ENCODE results near the gene MPP2.

The MPP2 gene

GRCh38 chr17:43868226-43868994 is 38.9 kb downstream of the MPP2 start:
- peaks cover 4% of the 10 kb centered on the region for H3K4me1 ChIP-seq (ENCODE audit: insufficient read depth, low read length, poor library complexity, severe bottlenecking)
- H3K9ac ChIP-seq (ENCODE audit: low read depth, low read length, poor library complexity, severe bottlenecking), result no peak overlapping the region
- no peaks in the 10 kb centered on the region for H3F3A ChIP-seq (ENCODE audit: low read depth)
- no peaks in the 10 kb centered on the region for H3K79me2 ChIP-seq (ENCODE audit: insufficient read depth, low read length)
- no peaks in the 10 kb centered on the region for H3K27me3 ChIP-seq (ENCODE audit: insufficient read depth, low read length, poor library complexity, severe bottlenecking)
- no peaks in the 10 kb centered on the region for H3K9me2 ChIP-seq (replicated peaks; ENCODE audit: low read depth, low read length)
- TF ChIP-seq EZH2phosphoT487 (IDR thresholded peaks at IDR 0.05; ENCODE audit: borderline replicate concordance) (no peak), CTCF (conservative IDR thresholded peaks at IDR 0.05; ENCODE audit: low read length) (no peak)
- no peaks in the 10 kb centered on the region for H4K20me1 ChIP-seq (ENCODE audit: insufficient read depth, low read length, poor library complexity, severe bottlenecking)
- H3K9me3 ChIP-seq (ENCODE audit: insufficient read depth, low read depth, low read length), result no peaks in the 10 kb centered on the region
- H2AFZ ChIP-seq (ENCODE audit: low read length), result no peak overlapping the region
- no peak overlapping the region for H3K4me3 ChIP-seq (ENCODE audit: low read length, poor library complexity, severe bottlenecking)
- H3K4me2 ChIP-seq (ENCODE audit: low read depth, low read length, poor library complexity, severe bottlenecking), result no peak overlapping the region
- H3K36me3 ChIP-seq (ENCODE audit: insufficient read depth, low read length), result no peaks in the 10 kb centered on the region

- Histone ChIP-seq H3K4me1 (ENCODE audit: insufficient read depth, low read length, poor library complexity, severe bottlenecking) (peaks cover 4% of the 10 kb centered on the region), H3K9ac (ENCODE audit: low read depth, low read length, poor library complexity, severe bottlenecking) (no peak overlapping the region), H3K4me2 (ENCODE audit: low read depth, low read length, poor library complexity, severe bottlenecking) (no peak overlapping the region), H3K9me3 (ENCODE audit: insufficient read depth, low read depth, low read length) (no peaks in the 10 kb centered on the region), H3K27me3 (ENCODE audit: insufficient read depth, low read length, poor library complexity, severe bottlenecking) (no peaks in the 10 kb centered on the region), H3K4me3 (ENCODE audit: low read length, poor library complexity, severe bottlenecking) (no peak overlapping the region), H3K79me2 (ENCODE audit: insufficient read depth, low read length) (no peaks in the 10 kb centered on the region), H4K20me1 (ENCODE audit: insufficient read depth, low read length, poor library complexity, severe bottlenecking) (no peaks in the 10 kb centered on the region), H2AFZ (ENCODE audit: low read length) (no peak overlapping the region), H3K9me2 (replicated peaks; ENCODE audit: low read depth, low read length) (no peaks in the 10 kb centered on the region), H3K36me3 (ENCODE audit: insufficient read depth, low read length) (no peaks in the 10 kb centered on the region), H3F3A (ENCODE audit: low read depth) (no peaks in the 10 kb centered on the region)
- TF ChIP-seq EZH2phosphoT487 (IDR thresholded peaks at IDR 0.05; ENCODE audit: borderline replicate concordance), result no peak
Measured at GRCh38 chr17:43864161-43864984, 43.0 kb downstream of the MPP2 start.

GRCh38 chr17:43861960-43862359 is 45.4 kb downstream of the MPP2 start:
- no peaks in the 10 kb centered on the region for H3K9me3 ChIP-seq (ENCODE audit: insufficient read depth, low read depth, low read length)
- H3F3A ChIP-seq (ENCODE audit: low read depth), result no peaks in the 10 kb centered on the region
- H3K9me2 ChIP-seq (replicated peaks; ENCODE audit: low read depth, low read length), result no peaks in the 10 kb centered on the region
- no peak overlapping the region for H2AFZ ChIP-seq (ENCODE audit: low read length)
- H3K27me3 ChIP-seq (ENCODE audit: insufficient read depth, low read length, poor library complexity, severe bottlenecking), result no peaks in the 10 kb centered on the region
- H3K36me3 ChIP-seq (ENCODE audit: insufficient read depth, low read length), result no peaks in the 10 kb centered on the region
- no peaks in the 10 kb centered on the region for H4K20me1 ChIP-seq (ENCODE audit: insufficient read depth, low read length, poor library complexity, severe bottlenecking)
- TF ChIP-seq EZH2phosphoT487 (IDR thresholded peaks at IDR 0.05; ENCODE audit: borderline replicate concordance), result no peak
- TF ChIP-seq CTCF (conservative IDR thresholded peaks at IDR 0.05; ENCODE audit: low read length), result no peak
- H3K4me1 ChIP-seq (ENCODE audit: insufficient read depth, low read length, poor library complexity, severe bottlenecking), result peaks cover 4% of the 10 kb centered on the region
- no peak overlapping the region for H3K4me3 ChIP-seq (ENCODE audit: low read length, poor library complexity, severe bottlenecking)
- no peak overlapping the region for H3K9ac ChIP-seq (ENCODE audit: low read depth, low read length, poor library complexity, severe bottlenecking)
- H3K79me2 ChIP-seq (ENCODE audit: insufficient read depth, low read length), result no peaks in the 10 kb centered on the region
- no peak overlapping the region for H3K4me2 ChIP-seq (ENCODE audit: low read depth, low read length, poor library complexity, severe bottlenecking)

Data from Loucy (cell line).